ENCODE measurements around the gene U2AF2. TPM values are rescaled to one million over a fixed set of nuclear protein-coding genes. Genes with fewer than 3 reads are reported as not detected.

Gene U2AF2
- total and polyA plus RNA-seq, 9 of the 15 experiments (the other 6 are each of a cell fraction or from before 2014, with no cell fraction given) = 3.0 to 331 (median 157) TPM

GRCh38 chr19:55647732-55648584 lies 6.9 kb upstream of the U2AF2 start, which contains the start of gene CCDC106 (continued):
- no peak for TF ChIP-seq CHD7 (IDR thresholded peaks at IDR 0.05; ENCODE audit: low read depth, low read length)
- no peak for TF ChIP-seq ZNF41 (CRISPR knock-in tag; conservative IDR thresholded peaks at IDR 0.05)
- TF ChIP-seq HMBOX1 (IDR thresholded peaks at IDR 0.05) = no peak
- TF ChIP-seq POLR2AphosphoS2 (IDR thresholded peaks at IDR 0.05; ENCODE audit: low read length) = no peak
- TF ChIP-seq ZNF79 (CRISPR knock-in tag; IDR thresholded peaks at IDR 0.05; ENCODE audit: low read depth) = no peak
- no peak for TF ChIP-seq ZNF146 (CRISPR knock-in tag; IDR thresholded peaks at IDR 0.05; ENCODE audit: unreplicated experiment)
- TF ChIP-seq PYGO2 (tag; IDR thresholded peaks at IDR 0.05) = no peak
- no peak for TF ChIP-seq SP2 (IDR thresholded peaks at IDR 0.05; ENCODE audit: extremely low read depth, low read depth, low read length, poor library complexity, severe bottlenecking)
- peak; percentile 53 for TF ChIP-seq HMGN3 (IDR thresholded peaks at IDR 0.05; ENCODE audit: borderline replicate concordance, extremely low read depth, insufficient read length, low read depth, low read length)
- no peak for TF ChIP-seq TCF7L2 (IDR thresholded peaks at IDR 0.05; ENCODE audit: low read depth, low read length)
- TF ChIP-seq ZNF165 (CRISPR knock-in tag; IDR thresholded peaks at IDR 0.05; ENCODE audit: borderline replicate concordance) = no peak
- 0 out of 2 replicates have a peak, but pooled peaks have one; percentile 13 for TF ChIP-seq ZNF589 (CRISPR knock-in tag; IDR thresholded peaks at IDR 0.05; ENCODE audit: low read depth)
- no peak for TF ChIP-seq CBX8 (IDR thresholded peaks at IDR 0.05; ENCODE audit: borderline replicate concordance, extremely low read depth, low read depth, low read length, poor library complexity, severe bottlenecking)
- no peak for TF ChIP-seq HSF4 (CRISPR knock-in tag; IDR thresholded peaks at IDR 0.05; ENCODE audit: borderline replicate concordance)
- TF ChIP-seq TEAD2 (tag; IDR thresholded peaks at IDR 0.05) = no peak

Measured in K562 (cell line).